Neural cell (in vitro differentiated cells): ENCODE data around the gene PRKCSH.

Source experiments
- EP300 ChIP-seq: fragments of 450-650 bp; conservative IDR thresholded peaks from 2 replicates; pipeline ENCODE4 v1.6.1; 2014; ENCODE audit warnings: antibody characterized with exemption, mild to moderate bottlenecking, moderate library complexity; ENCODE audit not compliant: poor library complexity, severe bottlenecking
- EZH2 ChIP-seq: fragments of 200-600, 300-800 bp; shearing (Covaris generic), sonication (generic); IDR thresholded peaks from 2 replicates; pipeline ENCODE4 v1.6.1; 2014; ENCODE audit warnings: antibody characterized with exemption, low read length, borderline replicate concordance, mild to moderate bottlenecking; ENCODE audit not compliant: insufficient read depth, poor library complexity, severe bottlenecking
- MXI1 ChIP-seq: fragments of 450-650 bp; conservative IDR thresholded peaks from 2 replicates; pipeline ENCODE4 v1.6.1; 2014; ENCODE audit warnings: antibody characterized with exemption, mild to moderate bottlenecking; ENCODE audit not compliant: poor library complexity, severe bottlenecking
- POLR2AphosphoS5 ChIP-seq: IDR thresholded peaks from 2 replicates; pipeline ENCODE4 v1.6.1; 2012
- SMC3 ChIP-seq: fragments of 450-650 bp; conservative IDR thresholded peaks from 2 replicates; pipeline ENCODE4 v1.6.1; 2014; ENCODE audit warnings: antibody characterized with exemption, mild to moderate bottlenecking, moderate library complexity; ENCODE audit not compliant: poor library complexity
- TAF1 ChIP-seq: IDR thresholded peaks from 2 replicates; pipeline ENCODE4 v1.6.1; 2012; ENCODE audit warnings: low read depth
- TF ChIP-seq, protein P1 (sequence below): fragments of 450-650 bp; IDR thresholded peaks from 2 replicates; pipeline ENCODE4 v1.5.1; 2014; ENCODE audit warnings: antibody characterized with exemption, mild to moderate bottlenecking, moderate library complexity; ENCODE audit not compliant: poor library complexity, severe bottlenecking
- TF ChIP-seq, protein P2 (sequence below): IDR thresholded peaks from 2 replicates; pipeline ENCODE4 v1.6.1; 2012; ENCODE audit warnings: borderline replicate concordance

DNA sequence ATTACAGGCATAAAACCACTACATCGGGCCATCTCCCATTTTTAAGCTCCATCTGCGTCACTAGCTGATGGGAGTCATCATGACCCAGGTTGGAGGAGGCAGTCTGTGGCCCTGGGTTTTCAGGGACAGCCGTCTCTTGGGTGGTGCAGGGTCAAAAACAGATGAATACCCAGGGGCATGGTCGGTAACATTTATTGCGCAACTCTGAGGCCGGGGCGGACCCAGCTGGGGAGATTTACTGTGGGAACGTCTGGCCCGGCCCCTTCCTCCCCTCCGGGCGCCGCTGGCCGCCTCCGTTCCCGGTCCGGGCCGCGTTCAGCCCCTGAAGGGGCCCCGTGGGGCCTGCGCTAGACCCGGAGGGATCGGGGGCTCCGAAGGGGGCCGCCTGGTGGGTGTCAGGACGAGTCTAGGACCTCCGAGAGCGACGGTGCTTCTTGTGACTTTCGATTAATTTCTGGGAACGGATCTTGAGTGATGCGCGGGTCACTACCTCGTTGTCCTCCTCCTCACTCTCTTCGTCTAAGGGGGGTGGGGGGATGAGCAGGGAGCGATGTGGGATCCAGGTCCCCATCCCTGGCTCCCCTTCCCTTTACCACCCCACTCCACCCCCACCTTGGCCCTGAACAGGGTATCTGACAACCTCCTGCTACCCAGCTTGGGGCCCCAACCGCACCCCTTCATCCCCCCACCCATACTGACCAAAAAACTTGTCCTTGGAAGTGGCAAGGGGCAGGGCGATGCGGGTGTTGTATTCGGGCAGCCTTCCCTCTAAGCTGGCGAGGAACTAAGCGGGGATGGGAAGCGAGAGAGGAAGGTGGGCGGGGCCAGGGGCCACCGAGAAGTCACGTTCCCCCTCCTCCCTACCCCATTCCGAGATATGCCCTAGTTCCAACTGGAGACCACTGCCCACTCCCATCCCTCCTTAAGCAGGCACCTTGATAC is 14.7 kb upstream of the PRKCSH start:
- TF ChIP-seq, protein P1, sequence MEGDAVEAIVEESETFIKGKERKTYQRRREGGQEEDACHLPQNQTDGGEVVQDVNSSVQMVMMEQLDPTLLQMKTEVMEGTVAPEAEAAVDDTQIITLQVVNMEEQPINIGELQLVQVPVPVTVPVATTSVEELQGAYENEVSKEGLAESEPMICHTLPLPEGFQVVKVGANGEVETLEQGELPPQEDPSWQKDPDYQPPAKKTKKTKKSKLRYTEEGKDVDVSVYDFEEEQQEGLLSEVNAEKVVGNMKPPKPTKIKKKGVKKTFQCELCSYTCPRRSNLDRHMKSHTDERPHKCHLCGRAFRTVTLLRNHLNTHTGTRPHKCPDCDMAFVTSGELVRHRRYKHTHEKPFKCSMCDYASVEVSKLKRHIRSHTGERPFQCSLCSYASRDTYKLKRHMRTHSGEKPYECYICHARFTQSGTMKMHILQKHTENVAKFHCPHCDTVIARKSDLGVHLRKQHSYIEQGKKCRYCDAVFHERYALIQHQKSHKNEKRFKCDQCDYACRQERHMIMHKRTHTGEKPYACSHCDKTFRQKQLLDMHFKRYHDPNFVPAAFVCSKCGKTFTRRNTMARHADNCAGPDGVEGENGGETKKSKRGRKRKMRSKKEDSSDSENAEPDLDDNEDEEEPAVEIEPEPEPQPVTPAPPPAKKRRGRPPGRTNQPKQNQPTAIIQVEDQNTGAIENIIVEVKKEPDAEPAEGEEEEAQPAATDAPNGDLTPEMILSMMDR: no peak
- no peak for TF ChIP-seq EP300
- no peak for TF ChIP-seq MXI1
- no peak for TF ChIP-seq SMC3
- TF ChIP-seq, protein P2, sequence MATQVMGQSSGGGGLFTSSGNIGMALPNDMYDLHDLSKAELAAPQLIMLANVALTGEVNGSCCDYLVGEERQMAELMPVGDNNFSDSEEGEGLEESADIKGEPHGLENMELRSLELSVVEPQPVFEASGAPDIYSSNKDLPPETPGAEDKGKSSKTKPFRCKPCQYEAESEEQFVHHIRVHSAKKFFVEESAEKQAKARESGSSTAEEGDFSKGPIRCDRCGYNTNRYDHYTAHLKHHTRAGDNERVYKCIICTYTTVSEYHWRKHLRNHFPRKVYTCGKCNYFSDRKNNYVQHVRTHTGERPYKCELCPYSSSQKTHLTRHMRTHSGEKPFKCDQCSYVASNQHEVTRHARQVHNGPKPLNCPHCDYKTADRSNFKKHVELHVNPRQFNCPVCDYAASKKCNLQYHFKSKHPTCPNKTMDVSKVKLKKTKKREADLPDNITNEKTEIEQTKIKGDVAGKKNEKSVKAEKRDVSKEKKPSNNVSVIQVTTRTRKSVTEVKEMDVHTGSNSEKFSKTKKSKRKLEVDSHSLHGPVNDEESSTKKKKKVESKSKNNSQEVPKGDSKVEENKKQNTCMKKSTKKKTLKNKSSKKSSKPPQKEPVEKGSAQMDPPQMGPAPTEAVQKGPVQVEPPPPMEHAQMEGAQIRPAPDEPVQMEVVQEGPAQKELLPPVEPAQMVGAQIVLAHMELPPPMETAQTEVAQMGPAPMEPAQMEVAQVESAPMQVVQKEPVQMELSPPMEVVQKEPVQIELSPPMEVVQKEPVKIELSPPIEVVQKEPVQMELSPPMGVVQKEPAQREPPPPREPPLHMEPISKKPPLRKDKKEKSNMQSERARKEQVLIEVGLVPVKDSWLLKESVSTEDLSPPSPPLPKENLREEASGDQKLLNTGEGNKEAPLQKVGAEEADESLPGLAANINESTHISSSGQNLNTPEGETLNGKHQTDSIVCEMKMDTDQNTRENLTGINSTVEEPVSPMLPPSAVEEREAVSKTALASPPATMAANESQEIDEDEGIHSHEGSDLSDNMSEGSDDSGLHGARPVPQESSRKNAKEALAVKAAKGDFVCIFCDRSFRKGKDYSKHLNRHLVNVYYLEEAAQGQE: no peak
- no peak for TF ChIP-seq EZH2
- TF ChIP-seq TAF1: no peak
- TF ChIP-seq POLR2AphosphoS5: no peak
